HG02852 (cell line): ENCODE data around the gene MAP7D1.
"Not testable (repeated sequence)": the region's sequence is repeated elsewhere in the genome, so short reads cannot be mapped to it uniquely, and the experiment has no call there.

Experiments used
- ATAC-seq: cut with Tn5 transposase; IDR thresholded peaks from one replicate; pipeline ENCODE4 v1.9.1; 2021; ENCODE audit warnings: mild to moderate bottlenecking, moderate library complexity; ENCODE audit not compliant: unreplicated experiment

MAP7D1 gene

GRCh38 chr1:36166938-36167905, 11.3 kb downstream of the MAP7D1 start:
- ATAC-seq: no peak

GRCh38 chr1:36168514-36168913, 12.6 kb downstream of the MAP7D1 start:
- no peak for ATAC-seq

GRCh38 chr1:36170643-36171412, 14.9 kb downstream of the MAP7D1 start:
- no peak for ATAC-seq

- ATAC-seq: no peak
Measured at GRCh38 chr1:36172017-36172747, 16.2 kb downstream of the MAP7D1 start.

- no peak for ATAC-seq
Measured at GRCh38 chr1:36172983-36173382, 17.0 kb downstream of the MAP7D1 start.

- no peak for ATAC-seq
Measured at GRCh38 chr1:36174713-36175112, 18.8 kb downstream of the MAP7D1 start.

- no peak for ATAC-seq
Measured at GRCh38 chr1:36175137-36176095, 19.5 kb downstream of the MAP7D1 start.

GRCh38 chr1:36176106-36176949, 20.4 kb downstream of the MAP7D1 start:
- no peak for ATAC-seq

- ATAC-seq: no peak
Measured at GRCh38 chr1:36177589-36178431, 21.9 kb downstream of the MAP7D1 start.

GRCh38 chr1:36178471-36179219, 22.7 kb downstream of the MAP7D1 start:
- ATAC-seq: no peak

- ATAC-seq: no peak
Measured at GRCh38 chr1:36179220-36179600, 23.2 kb downstream of the MAP7D1 start.

- ATAC-seq: no peak
Measured at GRCh38 chr1:36182734-36183133, 26.8 kb downstream of the MAP7D1 start.

- ATAC-seq: no peak
Measured at GRCh38 chr1:36183309-36183856, 27.4 kb downstream of the MAP7D1 start.

GRCh38 chr1:36187800-36188593, 32.0 kb downstream of the MAP7D1 start:
- ATAC-seq: no peak

GRCh38 chr1:36196805-36197204, 40.8 kb downstream of the MAP7D1 start:
- not testable (repeated sequence) for ATAC-seq

- no peak for ATAC-seq
Measured at GRCh38 chr1:36198641-36199040, 42.7 kb downstream of the MAP7D1 start.
